Effector CD4-positive, alpha-beta T cell (primary cell): ENCODE results near the gene HNRNPR.
"Not testable (repeated sequence)": the region's sequence is repeated elsewhere in the genome, so short reads cannot be mapped to it uniquely, and the experiment has no call there.

ENCODE experiments used
- DNase-seq: peaks from one replicate; pipeline ENCODE4 v3.0.0-alpha.2; 2020

Gene HNRNPR

GRCh38 chr1:23322770-23323169 lies 21.3 kb downstream of the HNRNPR start:
- DNase-seq = no peak

GRCh38 chr1:23310280-23310679 lies 33.8 kb downstream of the HNRNPR start:
- DNase-seq = not testable (repeated sequence)

- no peak for DNase-seq
Measured at GRCh38 chr1:23304140-23304620, 39.9 kb downstream of the HNRNPR start.

GRCh38 chr1:23303524-23303923 lies 40.6 kb downstream of the HNRNPR start:
- DNase-seq = no peak

- DNase-seq = no peak
Measured at GRCh38 chr1:23296931-23297330, 47.2 kb downstream of the HNRNPR start.

- DNase-seq = no peak
Measured at GRCh38 chr1:23291706-23292105, 52.4 kb downstream of the HNRNPR start.

- no peak for DNase-seq
Measured at GRCh38 chr1:23290836-23291565, 53.1 kb downstream of the HNRNPR start.

GRCh38 chr1:23288671-23289070 lies 55.4 kb downstream of the HNRNPR start:
- DNase-seq = no peak

- DNase-seq = no peak
Measured at GRCh38 chr1:23288201-23288600, 55.9 kb downstream of the HNRNPR start.

GRCh38 chr1:23286401-23286800 lies 57.7 kb downstream of the HNRNPR start:
- no peak for DNase-seq

GRCh38 chr1:23283667-23284602 lies 60.1 kb downstream of the HNRNPR start:
- no peak for DNase-seq

GRCh38 chr1:23282957-23283356 lies 61.1 kb downstream of the HNRNPR start:
- no peak for DNase-seq

- DNase-seq = no peak
Measured at GRCh38 chr1:23278717-23279116, 65.4 kb downstream of the HNRNPR start.

GRCh38 chr1:23276531-23276930 lies 67.6 kb downstream of the HNRNPR start:
- DNase-seq = no peak

- no peak for DNase-seq
Measured at GRCh38 chr1:23274134-23274505, 70.0 kb downstream of the HNRNPR start.

GRCh38 chr1:23273450-23274133 lies 70.5 kb downstream of the HNRNPR start:
- no peak for DNase-seq

GRCh38 chr1:23263380-23263887 lies 80.7 kb downstream of the HNRNPR start:
- no peak for DNase-seq

GRCh38 chr1:23258082-23258481 lies 86.0 kb downstream of the HNRNPR start:
- DNase-seq = not testable (repeated sequence)

- DNase-seq = not testable (repeated sequence)
Measured at GRCh38 chr1:23257371-23257770, 86.7 kb downstream of the HNRNPR start.
